ENCODE data around the gene GEMIN7. TPM values are rescaled to one million over a fixed set of nuclear protein-coding genes. Genes with fewer than 3 reads are reported as not detected.

Gene GEMIN7
- polyA plus RNA-seq, 2 of the 4 experiments (the other 2 are of a cell fraction) = 42.2 to 86.0 TPM

GRCh38 chr19:45103156-45103507, 24.1 kb downstream of the GEMIN7 start:
- Histone ChIP-seq H3K4me1 (peaks cover 29% of the 10 kb centered on the region), H3K27ac (no peak overlapping the region), H3K4me3 (no peak overlapping the region), H3K4me2 (no peak overlapping the region), H3K9me3 (no peaks in the 10 kb centered on the region)
- FAIRE-seq (no peak), ATAC-seq (no peak), DNase-seq (ENCODE audit: low read depth in 1 of 2, low spot score in 1 of 2) (no peak)
- TF ChIP-seq MAX (IDR thresholded peaks at IDR 0.05) (no peak), SREBF2 (IDR thresholded peaks at IDR 0.05) (no peak), BHLHE40 (IDR thresholded peaks at IDR 0.05; ENCODE audit: low read depth, low read length) (no peak), RARB (CRISPR knock-in tag; IDR thresholded peaks at IDR 0.05) (no peak), E2F6 (IDR thresholded peaks at IDR 0.05; ENCODE audit: borderline replicate concordance, low read depth) (no peak), GATA3 (IDR thresholded peaks at IDR 0.05; ENCODE audit: borderline replicate concordance) (no peak), HOXA7 (CRISPR knock-in tag; IDR thresholded peaks at IDR 0.05) (no peak), KDM5A (IDR thresholded peaks at IDR 0.05) (no peak), HEYL (CRISPR knock-in tag; IDR thresholded peaks at IDR 0.05) (no peak), ZFP36 (IDR thresholded peaks at IDR 0.05; ENCODE audit: borderline replicate concordance, partially characterized antibody) (no peak), POLR2A (IDR thresholded peaks at IDR 0.05; ENCODE audit: low read length) (no peak), HDAC2 (IDR thresholded peaks at IDR 0.05) (no peak), MYC (IDR thresholded peaks at IDR 0.05; ENCODE audit: borderline replicate concordance, low read length) (no peak)
- WGBS (ENCODE audit: missing lambda C conversion rate) = 93% methylated on average over 15 of the region's 15 CpGs
- CTCF ChIA-PET = interaction anchor here (0.6 to 4.8 kb wide), 10 partner anchors 11 to 166 kb away, joined by 3 to 20 read pairs (median 5); partner anchors contain the start of genes PPP1R37 and TRAPPC6A
- POLR2A ChIA-PET = interaction anchor here (0.6 kb wide), 1 partner anchor 20 kb away, joined by 3 read pairs; no protein-coding TSS in a partner anchor

- peaks cover 23% of the 10 kb centered on the region for H3K4me1 ChIP-seq
- CTCF ChIA-PET = interaction anchor here (0.8 to 4.8 kb wide), 10 partner anchors 11 to 74 kb away, joined by 3 to 20 read pairs (median 5); partner anchors contain the start of genes PPP1R37 and TRAPPC6A
- ATAC-seq (no peak), DNase-seq (ENCODE audit: low read depth in 1 of 2, low spot score in 1 of 2) (no peak), FAIRE-seq (no peak)
- H3K4me2 ChIP-seq = no peak overlapping the region
- H3K27ac ChIP-seq = no peak overlapping the region
- no peak overlapping the region for H3K4me3 ChIP-seq
- H3K9me3 ChIP-seq = no peaks in the 10 kb centered on the region
- WGBS (ENCODE audit: missing lambda C conversion rate) = 82% methylated on average over 26 of the region's 26 CpGs
- POLR2A ChIA-PET = interaction anchor here (0.6 kb wide), 1 partner anchor 19 kb away, joined by 3 read pairs; no protein-coding TSS in a partner anchor
- no peak for TF ChIP-seq POLR2A (IDR thresholded peaks at IDR 0.05; ENCODE audit: low read length)
- TF ChIP-seq RFX5 (IDR thresholded peaks at IDR 0.05) = no peak
- TF ChIP-seq NPAS2 (CRISPR knock-in tag; IDR thresholded peaks at IDR 0.05; ENCODE audit: borderline replicate concordance) = no peak
- TF ChIP-seq NR3C1 (IDR thresholded peaks at IDR 0.05) = no peak
- no peak for TF ChIP-seq E2F6 (IDR thresholded peaks at IDR 0.05; ENCODE audit: borderline replicate concordance, low read depth)
- no peak for TF ChIP-seq FOSL2 (IDR thresholded peaks at IDR 0.05)
- TF ChIP-seq FOSL2 (CRISPR knock-in tag; IDR thresholded peaks at IDR 0.05) = no peak
- no peak for TF ChIP-seq TFCP2L1 (CRISPR knock-in tag; IDR thresholded peaks at IDR 0.05)
- TF ChIP-seq HDAC2 (IDR thresholded peaks at IDR 0.05) = no peak
- no peak for TF ChIP-seq CBX8 (IDR thresholded peaks at IDR 0.05)
These were observed 24.7 kb downstream of the GEMIN7 start for GRCh38 chr19:45103508-45104319.

GRCh38 chr19:45104658-45105349, 25.7 kb downstream of the GEMIN7 start:
- H3K27ac ChIP-seq = no peak overlapping the region
- CTCF ChIA-PET = interaction anchor here (1.0 to 1.6 kb wide), 4 partner anchors 12 to 53 kb away, joined by 3 to 5 read pairs (median 4); no protein-coding TSS in a partner anchor
- no peaks in the 10 kb centered on the region for H3K9me3 ChIP-seq
- H3K4me3 ChIP-seq = no peak overlapping the region
- peaks cover 12% of the 10 kb centered on the region; the same call in 2 of the 3 replicates for H3K4me1 ChIP-seq
- POLR2A ChIA-PET = no interaction called here
- H3K4me2 ChIP-seq = no peak overlapping the region
- no peak for FAIRE-seq
- no peak for ATAC-seq
- WGBS (ENCODE audit: missing lambda C conversion rate) = 90% methylated on average over 15 of the region's 16 CpGs
- DNase-seq (ENCODE audit: low read depth in 1 of 2, low spot score in 1 of 2) = no peak
- TF ChIP-seq NPAS2 (CRISPR knock-in tag; IDR thresholded peaks at IDR 0.05; ENCODE audit: borderline replicate concordance) (no peak), REST (IDR thresholded peaks at IDR 0.05) (no peak), ZNF302 (CRISPR knock-in tag; IDR thresholded peaks at IDR 0.05) (no peak), NFE2L2 (conservative IDR thresholded peaks at IDR 0.05; ENCODE audit: low read length) (no peak), TFCP2L1 (CRISPR knock-in tag; IDR thresholded peaks at IDR 0.05) (no peak), HES2 (IDR thresholded peaks at IDR 0.05) (no peak), NR3C1 (IDR thresholded peaks at IDR 0.05) (no peak), E2F6 (IDR thresholded peaks at IDR 0.05; ENCODE audit: borderline replicate concordance, low read depth) (no peak), POLR2A (IDR thresholded peaks at IDR 0.05; ENCODE audit: low read length) (no peak), PHF8 (IDR thresholded peaks at IDR 0.05; ENCODE audit: borderline replicate concordance, low read depth) (no peak), SREBF2 (IDR thresholded peaks at IDR 0.05) (no peak), JUNB (IDR thresholded peaks at IDR 0.05) (no peak)

All from A549 (cell line).